ENCODE measurements around the gene ARID5B.

ARID5B gene

DNA sequence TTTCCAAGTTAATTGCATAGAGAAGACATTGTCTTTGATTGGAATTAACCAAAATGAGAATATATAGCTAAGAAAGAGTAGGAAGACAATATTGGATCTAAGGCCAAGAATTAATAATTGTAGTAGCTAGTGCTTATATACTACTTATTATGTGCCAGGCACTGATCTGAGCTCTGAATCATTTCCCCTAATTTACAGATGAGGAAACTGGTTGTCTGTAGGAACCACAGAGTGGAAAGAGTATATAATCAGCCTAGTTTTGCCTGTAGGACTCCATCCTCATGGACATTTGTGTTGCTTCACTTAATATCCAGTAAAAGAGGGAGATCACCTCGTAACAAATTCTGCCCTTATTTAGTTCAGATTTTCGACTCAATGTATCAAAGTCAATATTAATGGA, 127.9 kb downstream of the ARID5B start:
- no peak for FAIRE-seq
- DNase-seq (ENCODE audit: low spot score): no peak

DNA sequence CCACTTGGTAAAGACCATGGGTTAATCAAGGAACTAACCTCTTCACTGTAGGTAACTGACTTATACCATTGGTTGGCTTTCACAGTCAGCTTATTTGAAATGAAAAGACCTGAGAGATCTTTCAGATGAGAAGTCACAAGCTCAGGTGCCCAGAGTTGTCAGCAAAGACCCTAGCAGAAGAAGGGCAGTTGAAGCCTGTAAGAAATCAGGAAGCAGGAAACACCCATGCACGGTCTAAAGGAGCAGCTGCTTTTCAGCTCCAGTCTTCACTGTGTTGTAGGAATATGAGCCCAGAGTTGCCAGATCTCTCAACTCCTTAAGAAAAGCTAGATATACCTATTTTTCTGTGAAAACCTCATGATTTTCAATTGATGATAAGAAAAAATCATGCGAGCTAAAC, 130.0 kb downstream of the ARID5B start:
- DNase-seq (ENCODE audit: low spot score): no peak
- no peak for FAIRE-seq

- no peak for DNase-seq (ENCODE audit: low spot score)
- no peak for FAIRE-seq
Observed at GRCh38 chr10:62033125-62033524, 131.6 kb downstream of the ARID5B start.

DNA sequence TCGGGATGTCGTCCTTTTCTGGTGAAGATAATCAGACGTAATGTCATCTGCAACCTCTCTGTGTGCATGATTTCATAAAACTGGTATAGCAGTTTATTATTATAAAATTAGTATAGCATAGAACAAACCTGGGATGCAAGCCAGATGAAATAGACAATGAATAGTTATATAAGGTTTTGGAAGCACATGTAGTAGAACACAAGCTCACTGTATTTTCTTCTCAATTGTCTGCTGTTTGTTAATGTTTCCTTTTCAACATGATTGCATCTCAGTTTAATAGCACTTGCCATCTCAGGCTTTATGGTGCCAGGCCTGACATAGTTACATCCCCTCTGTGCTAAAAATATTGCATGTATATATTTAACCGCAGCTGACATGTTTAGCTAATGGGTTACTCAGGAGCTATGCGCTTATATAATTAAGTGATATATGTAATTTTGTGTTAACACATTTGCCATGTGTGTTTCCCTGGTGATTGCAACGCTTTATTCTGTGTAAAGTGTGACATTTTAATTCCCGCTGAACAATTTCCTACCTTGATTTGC, 132.7 kb downstream of the ARID5B start:
- DNase-seq (ENCODE audit: low spot score) (no peak), FAIRE-seq (no peak)

DNA sequence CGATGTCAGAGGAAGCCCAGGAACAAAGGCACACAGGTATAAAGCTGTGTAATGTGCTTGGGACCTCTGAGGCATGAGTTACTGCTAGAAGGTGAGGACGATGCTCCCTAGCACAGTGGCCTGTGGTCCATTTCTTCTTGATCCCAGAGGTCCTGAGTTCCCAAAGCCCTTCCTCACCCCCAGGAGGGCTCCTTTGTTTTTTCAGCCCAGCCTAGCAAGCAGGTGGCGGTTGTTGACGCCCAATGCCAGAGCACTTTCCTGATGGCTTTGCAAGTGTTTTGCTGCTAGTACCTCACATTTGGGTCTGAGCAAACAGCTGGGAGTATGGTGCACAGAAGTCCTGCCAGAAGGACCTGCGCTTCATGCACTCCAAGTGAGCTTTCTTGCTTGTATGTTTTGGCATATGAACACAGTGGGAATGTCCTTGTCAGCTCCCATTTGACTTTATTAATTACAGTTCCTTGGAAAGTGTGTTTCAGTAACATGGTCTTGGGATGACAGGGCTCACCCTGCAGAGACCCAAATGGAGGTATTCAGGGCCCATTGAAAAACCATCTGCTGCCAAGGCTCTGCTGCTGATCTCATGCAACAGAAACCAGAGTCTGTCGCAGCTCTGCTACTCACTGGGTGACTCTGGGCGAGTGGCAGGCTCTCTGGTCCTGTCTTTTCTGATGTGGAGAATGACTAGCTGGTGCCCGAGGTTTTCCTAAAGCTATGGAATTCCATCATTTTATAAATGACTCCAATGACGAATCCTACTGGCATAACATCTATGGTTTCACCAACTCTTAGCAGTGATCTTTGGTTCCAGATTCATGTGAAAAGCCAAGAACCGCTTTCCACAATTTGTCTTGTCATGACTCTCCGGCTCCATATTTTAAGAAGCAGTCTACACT, 134.9 kb downstream of the ARID5B start:
- FAIRE-seq (no peak), DNase-seq (ENCODE audit: low spot score) (no peak)

- DNase-seq (ENCODE audit: low spot score): peak; percentile 52
- FAIRE-seq: no peak
Observed at GRCh38 chr10:62037166-62037831, 135.8 kb downstream of the ARID5B start.

DNA sequence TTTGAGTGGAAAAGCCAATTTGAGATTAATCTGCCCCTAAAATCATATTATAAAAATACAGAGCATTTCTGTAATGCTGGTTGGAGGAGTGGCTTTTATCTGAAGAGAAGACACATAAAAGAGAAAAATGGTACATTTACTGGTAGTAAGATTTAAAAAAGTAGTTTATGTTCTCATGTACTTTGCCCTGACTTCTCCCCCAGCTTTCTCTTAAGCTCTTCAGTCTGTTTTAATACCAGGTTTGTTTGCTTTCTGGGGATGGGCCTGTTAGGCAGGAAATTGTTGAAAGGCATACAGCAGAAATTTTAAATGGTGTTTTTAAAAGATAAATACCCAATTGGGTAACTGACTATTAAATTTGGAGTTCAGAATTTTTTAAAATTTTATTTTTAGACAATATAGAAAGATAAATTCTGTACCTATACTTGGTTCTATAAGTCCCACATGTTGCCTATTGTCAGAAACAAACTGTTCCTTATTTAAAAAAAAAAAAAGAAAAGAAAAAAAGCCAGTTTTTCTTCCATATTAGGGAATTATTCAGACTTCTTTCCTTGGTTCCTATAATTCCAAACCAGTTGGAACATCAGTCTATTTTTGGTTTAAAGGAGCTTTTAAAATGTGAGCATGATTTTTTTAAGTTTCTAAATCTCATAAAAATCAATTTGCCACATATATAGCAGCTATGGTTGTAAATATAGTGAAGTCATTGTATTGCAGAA, 136.6 kb downstream of the ARID5B start:
- FAIRE-seq (no peak), DNase-seq (ENCODE audit: low spot score) (no peak)

GRCh38 chr10:62038609-62039190, 137.2 kb downstream of the ARID5B start:
- FAIRE-seq: peak; percentile 61

DNA sequence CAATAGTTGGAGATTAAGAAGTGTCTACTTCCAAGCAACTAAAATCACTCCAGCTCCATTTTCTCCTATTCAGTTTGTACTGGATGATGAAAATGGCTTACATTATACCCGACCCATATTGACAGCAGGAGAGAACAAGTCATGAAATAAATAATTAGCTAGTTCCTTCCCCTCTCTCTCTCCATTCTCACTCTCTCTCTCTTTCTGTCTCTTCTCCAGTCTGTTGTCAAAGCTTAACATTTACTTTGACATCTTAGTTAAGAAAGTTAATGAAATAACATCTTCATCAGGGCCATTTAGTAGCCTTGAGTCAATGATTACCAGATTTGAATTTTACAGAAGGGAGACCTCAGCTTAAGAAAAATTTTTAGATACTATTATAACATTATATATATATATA, 138.5 kb downstream of the ARID5B start:
- FAIRE-seq (no peak), DNase-seq (ENCODE audit: low spot score) (no peak)

More at GRCh38 chr10:62038609-62039190, 137.2 kb downstream of the ARID5B start:
- DNase-seq (ENCODE audit: low spot score): peak; percentile 71

DNA sequence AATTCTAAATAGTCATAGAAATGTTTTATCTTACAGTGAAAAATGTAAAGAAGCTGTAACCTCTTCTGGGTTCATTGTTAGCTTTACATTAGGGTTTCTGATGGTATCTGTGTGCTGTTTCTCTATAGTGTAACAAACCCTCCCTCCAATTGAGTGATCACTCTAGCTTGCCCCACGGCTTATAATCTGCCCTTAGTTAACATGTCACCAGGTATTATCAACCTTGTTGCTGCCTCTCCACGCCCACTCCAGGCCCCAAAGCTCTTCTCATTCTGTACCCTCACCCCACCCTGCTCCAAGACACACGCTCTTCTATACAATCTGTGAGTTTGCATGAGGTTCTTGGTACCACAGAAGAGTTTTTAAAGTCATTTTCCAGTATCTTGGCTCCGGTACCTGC, 139.4 kb downstream of the ARID5B start:
- no peak for FAIRE-seq
- no peak for DNase-seq (ENCODE audit: low spot score)

- DNase-seq (ENCODE audit: low spot score) (no peak), FAIRE-seq (no peak)
Observed at GRCh38 chr10:62043421-62044021, 142.0 kb downstream of the ARID5B start.

GRCh38 chr10:62044566-62044965, 143.1 kb downstream of the ARID5B start:
- DNase-seq (ENCODE audit: low spot score) (no peak), FAIRE-seq (no peak)

DNA sequence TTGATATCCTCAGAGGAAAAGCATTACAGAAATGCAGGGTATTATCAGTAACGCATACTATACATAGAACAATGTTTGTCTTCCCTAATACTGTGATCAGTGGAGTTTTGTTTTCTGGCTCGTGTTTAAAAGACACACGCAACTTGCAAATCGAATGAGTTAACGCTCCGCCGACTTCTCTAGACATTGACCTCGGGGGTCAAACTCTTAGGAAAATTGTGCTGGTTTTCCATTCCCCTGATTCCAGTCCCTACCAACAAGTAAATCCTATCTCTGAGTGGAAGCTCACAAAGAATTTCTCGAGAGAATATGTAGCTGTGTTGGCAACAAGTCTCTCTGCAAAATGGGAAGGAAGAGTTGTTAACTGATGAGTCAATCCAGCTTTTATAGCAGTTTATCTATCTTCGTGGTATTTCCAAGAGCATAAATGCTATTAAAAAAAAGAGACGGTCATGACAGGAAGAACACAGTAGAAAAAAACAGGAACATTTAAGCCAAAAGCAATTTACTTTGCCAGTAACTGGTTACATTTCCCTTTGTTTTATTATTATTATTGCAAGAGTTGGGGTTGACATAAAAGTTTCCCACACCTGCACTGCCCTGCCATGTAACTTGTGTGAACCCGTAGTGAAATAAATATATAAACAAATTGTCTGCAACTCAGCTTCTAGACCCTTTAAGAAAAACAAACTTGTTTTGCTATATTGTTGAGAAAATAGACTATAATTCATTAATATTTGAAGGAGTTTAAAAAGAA, 144.4 kb downstream of the ARID5B start:
- DNase-seq (ENCODE audit: low spot score) (peak; percentile 66), FAIRE-seq (no peak)

- DNase-seq (ENCODE audit: low spot score) (peak; percentile 58), FAIRE-seq (peak; percentile 58)
Observed at GRCh38 chr10:62046522-62047227, 145.2 kb downstream of the ARID5B start.

DNA sequence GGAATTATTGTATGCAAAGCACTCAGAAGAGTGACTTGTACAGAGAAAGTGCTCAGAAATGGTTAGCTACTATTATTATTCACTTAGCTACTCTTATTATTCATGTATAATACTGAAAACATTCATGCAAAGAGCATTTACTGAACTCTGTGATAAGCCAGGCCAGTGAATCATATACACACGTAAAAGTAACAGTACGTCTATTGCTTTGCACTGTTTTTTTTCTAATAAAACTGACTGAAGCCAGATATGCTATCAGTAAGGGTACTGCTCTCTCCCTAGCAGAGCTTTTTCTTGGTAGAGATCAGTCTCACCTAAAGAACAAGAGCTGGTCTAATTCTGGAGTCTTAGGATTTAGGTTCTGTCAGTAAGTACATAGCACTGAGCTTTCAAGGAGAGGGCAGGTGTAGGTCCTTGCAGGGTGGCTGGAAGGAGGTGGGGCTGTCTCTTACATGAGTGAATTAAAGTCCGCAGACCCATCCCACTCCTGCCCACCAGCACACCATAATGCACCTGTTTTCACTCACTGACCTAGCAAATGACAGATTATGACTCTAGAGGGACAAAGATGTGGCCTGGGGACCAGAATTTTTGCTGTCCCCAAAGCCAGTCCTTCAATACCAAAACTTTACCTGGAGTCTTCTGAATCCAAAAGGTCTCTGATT, 145.9 kb downstream of the ARID5B start:
- DNase-seq (ENCODE audit: low spot score): no peak
- no peak for FAIRE-seq

GRCh38 chr10:62047960-62048383, 146.5 kb downstream of the ARID5B start:
- no peak for FAIRE-seq

GRCh38 chr10:62048470-62048869, 147.0 kb downstream of the ARID5B start:
- DNase-seq (ENCODE audit: low spot score): no peak
- no peak for FAIRE-seq

More at GRCh38 chr10:62047960-62048383, 146.5 kb downstream of the ARID5B start:
- no peak for DNase-seq (ENCODE audit: low spot score)

DNA sequence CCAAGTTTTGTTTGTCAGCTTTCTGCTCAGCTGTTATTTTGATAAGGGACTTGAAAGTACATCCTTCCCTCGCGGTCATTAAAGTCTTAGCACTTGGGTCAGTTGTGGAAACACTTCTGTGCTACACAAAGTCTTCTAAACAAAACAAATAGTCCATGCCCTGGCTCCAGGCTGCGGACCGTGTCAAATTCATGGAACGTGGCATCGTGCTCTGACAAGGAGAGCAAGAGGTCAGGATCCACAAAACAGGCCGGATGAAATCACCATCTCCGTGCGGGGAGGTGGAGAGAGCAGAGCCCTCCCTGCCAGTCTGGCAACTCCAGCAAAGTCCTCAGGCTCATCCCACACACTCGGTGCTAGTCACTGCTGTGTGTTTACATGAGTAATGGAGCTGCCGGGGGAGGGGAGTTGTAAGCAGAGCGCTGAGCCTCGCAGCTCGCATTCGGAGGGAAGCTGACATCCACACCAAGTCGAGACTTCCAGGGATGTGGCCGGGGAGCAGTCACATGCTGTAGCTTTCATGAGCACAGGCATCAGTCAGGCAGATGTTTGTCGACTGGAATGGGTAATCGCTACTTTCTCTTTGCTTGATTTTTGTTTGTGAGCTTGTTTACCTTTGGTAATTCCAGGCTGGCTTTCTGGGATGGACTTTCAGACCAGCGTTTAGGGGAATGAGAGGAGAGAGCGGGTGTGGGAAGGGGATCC, 147.6 kb downstream of the ARID5B start:
- DNase-seq (ENCODE audit: low spot score) (peak; percentile 93), FAIRE-seq (peak; percentile 92)

All from urothelium cell line (cell line).